Heart right ventricle (tissue), 16 donors: ENCODE results near the gene ZNF516. TPM values are rescaled to one million over a fixed set of nuclear protein-coding genes. Genes with fewer than 3 reads are reported as not detected.
A peak's percentile ranks its signal among the peaks of the same experiment; 100 is the strongest.

Source experiments
- ATAC-seq, 8 donors: fragments of 200-7000 bp; cut with Tn5 transposase; one replicate each; pipeline ENCODE4 v1.9.1; 2020; ENCODE audit warnings: mild to moderate bottlenecking in 8 of 8, moderate library complexity in 8 of 8, moderate number of reproducible peaks in 1 of 8
- DNase-seq, 2 donors: peaks; one replicate each; pipeline ENCODE4 v3.0.0-alpha.2; 2020
- H3K27ac ChIP-seq, 10 donors: fragments of 200-600 bp; sonication (generic) in 2 of 10; one replicate each; pipeline versions ENCODE4 v1.5.0 to v1.8.0; 2020 to 2022; ENCODE audit warnings: mild to moderate bottlenecking in 3 of 10
- H3K27me3 ChIP-seq, 7 donors: fragments of 200-600 bp; one replicate each; pipeline ENCODE4 v1.8.0; 2021 to 2022; ENCODE audit warnings: mild to moderate bottlenecking in 2 of 7
- H3K36me3 ChIP-seq, 9 donors: fragments of 200-600 bp; sonication (generic) in 1 of 9; one replicate each; pipeline versions ENCODE4 v1.5.0 to v1.8.0; 2020 to 2022; ENCODE audit warnings: mild to moderate bottlenecking in 2 of 9
- H3K4me1 ChIP-seq, 9 donors: fragments of 200-600 bp; sonication (generic) in 1 of 9; one replicate each; pipeline versions ENCODE4 v1.5.0 to v1.8.0; 2020 to 2022; ENCODE audit warnings: mild to moderate bottlenecking in 4 of 9
- H3K4me3 ChIP-seq, 10 donors: fragments of 200-600 bp; sonication (generic) in 2 of 10; one replicate each; pipeline versions ENCODE4 v1.5.0 to v1.8.0; 2020 to 2022; ENCODE audit warnings: mild to moderate bottlenecking in 7 of 10, moderate library complexity in 2 of 10
- H3K9me3 ChIP-seq, 11 donors: fragments of 200-600 bp in 10 of 11; sonication (generic) in 2 of 11; one replicate each; pipeline versions ENCODE4 v1.5.0 to v1.8.0; 2013 to 2022; ENCODE audit warnings: mild to moderate bottlenecking in 2 of 11, control low read depth in 1 of 11, moderate library complexity in 1 of 11
- WGBS, 2 donors: extraction: QIAGEN DNeasy Blood & Tissue Kit; methylation state at CpG; one replicate each; pipeline ENCODE4 v1.1.7; 2013; ENCODE audit warnings: inconsistent platforms in 1 of 2; 5-methylcytosine and 5-hydroxymethylcytosine counted together
- intact Hi-C, 10 donors: fragments of 100-400 bp; cut with DNase I; formaldehyde crosslinking; loops; one replicate each; pipeline versions ENCODE4 v1.11.1 to v1.14.2; 2022
- polyA plus RNA-seq, 2 donors: library from polyadenylated mRNA; stranded (reverse); fragments of 200-250 nt; gene quantifications; one replicate each; pipeline ENCODE4 v1.2.3, GENCODE V29; 2013
- total RNA-seq, 10 donors: library from RNA; stranded (reverse); fragmentation: NEBNext Ultra II Directional in 3 of 10; extraction: Animal tissue kit (Norgen Biotek cat#: 25700) in 3 of 10; gene quantifications; one replicate each; pipeline versions ENCODE4 v1.2.1 to v1.2.4, GENCODE V29; 2021 to 2023
- TF ChIP-seq, protein P1 (sequence below), 9 donors: fragments of 200-600 bp; sonication (generic) in 2 of 9; IDR thresholded peaks; one replicate each; pipeline versions ENCODE4 v1.5.0 to v1.8.0; 2021 to 2022; ENCODE audit warnings: antibody characterized with exemption in 9 of 9, mild to moderate bottlenecking in 5 of 9, moderate library complexity in 1 of 9
- donor health status: Arrhythmogenic right ventricular cardiomyopathy.
- donor health status: ischemic (EF 13 %, LVEDD 7.1; RV severe dilation, severe dysfunction).
- donor health status: healthy with polysubstance abuse.
- donor health status: DM: no; HTN: yes; CAD: no.
- donor health status: DM: no; HTN: no; CAD: no.
- donor health status: ischemic (EF 25% LVEDD 6.9; RV normal size, moderate dysfunction).
- donor health status: ischemic (EF 25% LVEDD 5.7; RV mildly dilated, moderate dysfunction).
- donor health status: healthy.
- donor health status: DM: yes; HTN: yes; CAD: no.
- donor health status: Ischemic cardiomyopathy.
- donor health status: ischemic (EF 35%, LVEDD 5.7; RV mildly dilated, moderate dysfunction).
- donor health status: nonischemic (EF 11% LVEDD 7.7; RV severe dilation, severe dysfunction).
- donor health status: DM: yes; HTN: yes; CAD: no.
- donor health status: PGD.
- donor health status: ischemic (EF 29% LVEDD 5.4; RV normal size, mild dysfunction).
- donor health status: nonischemic (EF 23%, LVEDD 6.1; RV moderate dilation, normal function).

ZNF516 gene
- total and polyA plus RNA-seq, 12 donors = 2.6 to 24.8 (median 17.3) TPM

DNA sequence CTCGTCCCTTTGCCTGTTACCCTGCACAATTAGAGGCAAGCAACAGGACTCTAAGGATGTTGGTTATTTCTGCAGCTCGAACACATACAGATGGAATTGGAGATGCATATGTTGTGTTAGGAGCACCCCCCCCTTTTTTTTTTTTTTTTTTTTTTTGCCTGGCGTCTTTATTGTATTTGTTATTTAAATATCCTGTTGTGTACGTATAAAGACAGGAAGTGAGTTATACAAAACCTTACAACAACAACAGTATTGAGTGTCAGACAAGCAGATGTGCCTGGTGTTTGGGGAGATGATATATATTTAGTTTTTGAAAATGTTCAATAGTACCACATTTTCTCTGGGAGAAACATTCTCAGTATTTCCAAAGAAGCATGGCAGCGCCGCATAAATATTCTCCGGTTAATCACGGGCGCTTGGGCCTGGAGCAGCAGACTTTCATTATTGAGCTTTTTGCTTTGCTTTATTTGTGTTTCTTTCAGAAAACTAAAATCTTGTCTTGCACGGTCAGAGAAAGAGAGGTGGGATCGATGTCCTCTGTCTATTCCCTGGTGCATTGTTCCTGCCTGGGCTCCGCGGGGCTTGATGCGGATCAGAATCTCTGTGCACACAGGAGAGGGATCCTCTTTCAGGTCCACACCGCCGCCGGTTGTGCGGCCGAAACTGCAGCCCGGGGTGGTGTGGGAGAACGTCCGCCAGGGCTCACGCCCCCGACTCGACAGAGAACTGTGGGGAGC is 23.2 kb upstream of the ZNF516 start:
- 18% methylated on average over 25 of the region's 25 CpGs for WGBS, 2 donors
- ATAC-seq = peak in 7 of 8 donors; percentile 69 to 84 (median 81)
- intact Hi-C loops = no loop called here

DNA sequence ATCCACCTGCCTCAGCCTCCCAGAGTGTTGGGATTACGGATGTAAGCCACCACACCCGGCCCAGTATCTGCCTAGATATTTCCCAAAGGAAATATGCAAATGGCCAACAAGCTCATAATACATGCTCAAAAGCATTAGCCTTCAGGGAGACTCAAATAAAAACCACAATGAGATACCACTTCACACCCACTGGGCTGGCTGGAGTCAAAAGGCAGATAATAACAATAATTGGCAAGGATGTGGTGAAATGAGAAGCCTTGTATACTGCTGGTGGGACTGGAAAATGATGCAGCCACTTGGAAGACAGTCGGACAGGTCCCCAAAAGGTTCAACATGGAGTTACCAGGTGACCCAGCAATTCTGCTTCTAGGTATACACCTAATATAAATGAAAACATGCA is 20.5 kb upstream of the ZNF516 start:
- Histone ChIP-seq H3K4me3 (no peak overlapping the region), H3K27me3 (peaks cover 0 to 37% (median 19%) of the 10 kb centered on the region in 7 donors), H3K9me3 (no peaks in the 10 kb centered on the region), H3K36me3 (no peaks in the 10 kb centered on the region), H3K27ac (no peak overlapping the region), H3K4me1 (peaks cover 0 to 11% (median 0%) of the 10 kb centered on the region in 9 donors)
- intact Hi-C loops = no loop called here
- DNase-seq (no peak), ATAC-seq (no peak)
- TF ChIP-seq, protein P1, sequence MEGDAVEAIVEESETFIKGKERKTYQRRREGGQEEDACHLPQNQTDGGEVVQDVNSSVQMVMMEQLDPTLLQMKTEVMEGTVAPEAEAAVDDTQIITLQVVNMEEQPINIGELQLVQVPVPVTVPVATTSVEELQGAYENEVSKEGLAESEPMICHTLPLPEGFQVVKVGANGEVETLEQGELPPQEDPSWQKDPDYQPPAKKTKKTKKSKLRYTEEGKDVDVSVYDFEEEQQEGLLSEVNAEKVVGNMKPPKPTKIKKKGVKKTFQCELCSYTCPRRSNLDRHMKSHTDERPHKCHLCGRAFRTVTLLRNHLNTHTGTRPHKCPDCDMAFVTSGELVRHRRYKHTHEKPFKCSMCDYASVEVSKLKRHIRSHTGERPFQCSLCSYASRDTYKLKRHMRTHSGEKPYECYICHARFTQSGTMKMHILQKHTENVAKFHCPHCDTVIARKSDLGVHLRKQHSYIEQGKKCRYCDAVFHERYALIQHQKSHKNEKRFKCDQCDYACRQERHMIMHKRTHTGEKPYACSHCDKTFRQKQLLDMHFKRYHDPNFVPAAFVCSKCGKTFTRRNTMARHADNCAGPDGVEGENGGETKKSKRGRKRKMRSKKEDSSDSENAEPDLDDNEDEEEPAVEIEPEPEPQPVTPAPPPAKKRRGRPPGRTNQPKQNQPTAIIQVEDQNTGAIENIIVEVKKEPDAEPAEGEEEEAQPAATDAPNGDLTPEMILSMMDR (IDR thresholded peaks at IDR 0.05) = no peak
- WGBS, 2 donors = 84 to 91% methylated on average over 3 of the region's 3 CpGs

More for the DNA sequence above, 23.2 kb upstream of the ZNF516 start:
- H3K4me1 ChIP-seq = peaks cover 0 to 11% (median 0%) of the 10 kb centered on the region in 9 donors
- DNase-seq = peak; percentile 30 to 61
- H3K4me3 ChIP-seq = peak overlapping the region in 9 of 10 donors; percentile 4 to 51 (median 39)
- TF ChIP-seq, protein P1 (IDR thresholded peaks at IDR 0.05) = no peak
- H3K27me3 ChIP-seq = peaks cover 0 to 44% (median 19%) of the 10 kb centered on the region in 7 donors
- no peaks in the 10 kb centered on the region for H3K9me3 ChIP-seq
- no peaks in the 10 kb centered on the region for H3K36me3 ChIP-seq
- H3K27ac ChIP-seq = peak overlapping the region in 4 of 10 donors; percentile 16 to 51 (median 34)

DNA sequence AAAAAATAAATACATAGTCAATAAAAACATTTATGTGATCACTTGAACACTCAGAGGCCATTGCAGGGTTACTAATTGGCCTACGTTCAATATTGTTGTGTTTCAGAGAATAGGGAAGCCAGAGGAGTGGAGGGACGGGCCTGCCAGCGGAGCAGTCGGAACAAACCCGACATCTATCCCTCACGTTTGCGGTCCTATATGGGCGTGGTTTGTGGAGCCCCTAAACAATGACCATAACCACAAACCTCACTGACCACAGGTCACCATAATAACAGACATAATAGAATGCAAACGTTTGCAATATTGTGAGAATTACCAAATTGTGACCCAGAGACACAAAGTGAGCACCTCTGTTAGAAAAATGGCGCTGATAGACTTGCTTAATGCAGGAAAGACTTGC is 19.5 kb upstream of the ZNF516 start:
- intact Hi-C loops = no loop called here
- TF ChIP-seq, protein P1 (IDR thresholded peaks at IDR 0.05) = no peak
- Histone ChIP-seq H3K4me3 (no peak overlapping the region), H3K27me3 (peaks cover 0 to 37% (median 18%) of the 10 kb centered on the region in 7 donors), H3K36me3 (no peaks in the 10 kb centered on the region), H3K27ac (no peak overlapping the region), H3K4me1 (peaks cover 0 to 11% (median 0%) of the 10 kb centered on the region in 9 donors), H3K9me3 (no peaks in the 10 kb centered on the region)
- DNase-seq = no peak
- WGBS, 2 donors = 87 to 88% methylated on average over 10 of the region's 10 CpGs
- ATAC-seq = no peak

DNA sequence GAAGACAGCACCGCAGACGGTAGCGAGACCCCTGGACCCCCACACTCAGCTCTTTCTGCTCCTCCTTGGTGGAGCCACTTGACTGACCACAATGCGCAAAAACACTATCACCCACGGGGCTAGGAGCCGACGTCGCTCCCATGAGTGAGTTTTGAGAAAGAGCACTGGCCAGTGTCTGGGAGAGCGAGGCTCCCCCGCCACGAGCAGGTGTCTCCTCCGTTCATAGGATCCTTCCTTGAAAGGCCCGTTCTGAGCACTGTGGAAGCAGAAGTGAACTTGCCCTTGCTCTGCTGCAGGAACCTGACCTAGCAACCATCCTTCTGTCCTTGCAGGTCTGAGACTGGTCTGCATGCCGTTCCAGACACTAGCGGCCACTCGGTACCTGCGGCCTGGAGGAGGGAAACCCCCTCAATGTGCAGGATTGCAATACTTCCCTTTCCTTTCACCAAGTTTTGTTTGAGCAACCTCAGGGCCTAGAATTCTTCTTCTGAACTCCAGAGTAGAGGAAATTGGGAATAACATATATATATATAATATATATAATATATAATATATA is 12.9 kb upstream of the ZNF516 start:
- Histone ChIP-seq H3K36me3 (no peaks in the 10 kb centered on the region), H3K27me3 (no peaks in the 10 kb centered on the region), H3K9me3 (no peaks in the 10 kb centered on the region), H3K4me3 (no peak overlapping the region), H3K4me1 (peaks cover 0 to 25% (median 0%) of the 10 kb centered on the region in 9 donors), H3K27ac (no peak overlapping the region)
- TF ChIP-seq, protein P1 (IDR thresholded peaks at IDR 0.05) = no peak
- no peak for DNase-seq
- 93% methylated on average over 17 of the region's 17 CpGs for WGBS, 2 donors
- intact Hi-C loops = no loop called here
- no peak for ATAC-seq
